H9 (cell line): ENCODE measurements around the gene LRRK1. TPM values are rescaled to one million over a fixed set of nuclear protein-coding genes. Genes with fewer than 3 reads are reported as not detected.

Experiments
- DNase-seq: peaks from one replicate; pipeline ENCODE4 v3.0.0-alpha.2; 2017
- H2AFZ ChIP-seq: one replicate; pipeline ENCODE4 v1.6.1; 2013; ENCODE audit warnings: mild to moderate bottlenecking, low read length, control low read depth, moderate library complexity
- H2AK5ac ChIP-seq: 2 replicates; pipeline ENCODE4 v1.6.1; 2013; ENCODE audit warnings: low read length, control low read depth, mixed read lengths; ENCODE audit not compliant: insufficient read length
- H2BK120ac ChIP-seq: one replicate; pipeline ENCODE4 v1.6.1; 2013; ENCODE audit warnings: low read depth, mild to moderate bottlenecking, low read length, control low read depth, inconsistent platforms; ENCODE audit not compliant: poor library complexity, severe bottlenecking
- H2BK12ac ChIP-seq: 2 replicates; pipeline ENCODE4 v1.6.1; 2013; ENCODE audit warnings: low read length, control low read depth, mixed read lengths, low read depth; ENCODE audit not compliant: insufficient read length
- H2BK15ac ChIP-seq: 2 replicates; pipeline ENCODE4 v1.6.1; 2013; ENCODE audit warnings: low read depth, low read length, control low read depth
- H2BK20ac ChIP-seq: one replicate; pipeline ENCODE4 v1.6.1; 2013; ENCODE audit warnings: low read depth, mild to moderate bottlenecking, low read length, control low read depth, inconsistent platforms; ENCODE audit not compliant: poor library complexity, severe bottlenecking
- H2BK5ac ChIP-seq: 2 replicates; pipeline ENCODE4 v1.6.1; 2013; ENCODE audit warnings: low read length, control low read depth, mixed read lengths; ENCODE audit not compliant: insufficient read length
- H3K14ac ChIP-seq: 2 replicates; pipeline ENCODE4 v1.6.1; 2013; ENCODE audit warnings: low read length, control low read depth; ENCODE audit not compliant: insufficient read depth
- H3K18ac ChIP-seq: 2 replicates; pipeline ENCODE4 v1.6.1; 2013; ENCODE audit warnings: low read depth, mild to moderate bottlenecking, mixed read lengths, low read length, control low read depth; ENCODE audit not compliant: insufficient read length
- H3K23ac ChIP-seq: 2 replicates; pipeline ENCODE4 v1.6.1; 2013; ENCODE audit warnings: low read length, control low read depth, mixed read lengths, low read depth; ENCODE audit not compliant: insufficient read length
- H3K23me2 ChIP-seq: 2 replicates; pipeline ENCODE4 v1.6.1; 2013; ENCODE audit warnings: low read depth, mild to moderate bottlenecking, mixed read lengths, low read length, control low read depth; ENCODE audit not compliant: insufficient read length, poor library complexity, severe bottlenecking
- H3K27ac ChIP-seq: 2 replicates; pipeline ENCODE4 v1.5.1; 2013; ENCODE audit warnings: low read length, control low read depth, mixed read lengths, low read depth; ENCODE audit not compliant: insufficient read length
- H3K27me3 ChIP-seq: 2 replicates; pipeline ENCODE4 v1.6.1; 2013; ENCODE audit warnings: low read length, control low read depth, inconsistent platforms; ENCODE audit not compliant: insufficient read depth
- H3K4ac ChIP-seq: 2 replicates; pipeline ENCODE4 v1.6.1; 2013; ENCODE audit warnings: low read depth, mild to moderate bottlenecking, control low read depth, inconsistent platforms, low read length, moderate library complexity
- H3K4me1 ChIP-seq: 2 replicates; pipeline ENCODE4 v1.6.1; 2013; ENCODE audit warnings: low read length, control low read depth, inconsistent platforms; ENCODE audit not compliant: insufficient read depth
- H3K4me2 ChIP-seq: 2 replicates; pipeline ENCODE4 v1.6.1; 2013; ENCODE audit warnings: low read length, control low read depth, mixed read lengths; ENCODE audit not compliant: insufficient read length, insufficient read depth
- H3K56ac ChIP-seq: 2 replicates; pipeline ENCODE4 v1.6.1; 2013; ENCODE audit warnings: low read depth, mild to moderate bottlenecking, mixed read lengths, low read length, control low read depth; ENCODE audit not compliant: insufficient read length
- H3K79me1 ChIP-seq: 2 replicates; pipeline ENCODE4 v1.6.1; 2013; ENCODE audit warnings: low read depth, mild to moderate bottlenecking, moderate library complexity, low read length, control low read depth, inconsistent platforms; ENCODE audit not compliant: insufficient read depth, poor library complexity, severe bottlenecking
- H3K79me2 ChIP-seq: 2 replicates; pipeline ENCODE4 v1.6.1; 2013; ENCODE audit warnings: low read length, control low read depth, inconsistent platforms; ENCODE audit not compliant: insufficient read depth
- H3K9ac ChIP-seq: 2 replicates; pipeline ENCODE4 v1.6.1; 2013; ENCODE audit warnings: low read length, control low read depth, mixed read lengths; ENCODE audit not compliant: insufficient read length; ENCODE audit errors: extremely low read depth
- H3K9me3 ChIP-seq: one replicate; pipeline ENCODE4 v1.6.1; 2013; ENCODE audit warnings: low read depth, low read length, inconsistent platforms; ENCODE audit not compliant: control insufficient read depth
- H3T11ph ChIP-seq: one replicate; pipeline ENCODE4 v1.6.1; 2013; ENCODE audit warnings: mild to moderate bottlenecking, low read length, control low read depth, inconsistent platforms
- H4K20me1 ChIP-seq: one replicate; pipeline ENCODE4 v1.6.1; 2013; ENCODE audit not compliant: control insufficient read depth, insufficient read length, insufficient read depth
- H4K5ac ChIP-seq: 2 replicates; pipeline ENCODE4 v1.6.1; 2013; ENCODE audit warnings: low read depth, mild to moderate bottlenecking, mixed read lengths, low read length, control low read depth; ENCODE audit not compliant: insufficient read length
- H4K8ac ChIP-seq: replicated peaks from 2 replicates; pipeline ENCODE4 v1.6.1; 2013; ENCODE audit warnings: low read length, control low read depth, mixed read lengths, low read depth; ENCODE audit not compliant: insufficient read length
- H4K91ac ChIP-seq: 2 replicates; pipeline ENCODE4 v1.6.1; 2013; ENCODE audit warnings: low read depth, mild to moderate bottlenecking, moderate library complexity, mixed read lengths, low read length, control low read depth; ENCODE audit not compliant: insufficient read length
- H3K27ac Mint-ChIP-seq, 3 experiments: 2 replicates in 2 of 3; 3 replicates in 1 of 3; pipeline ENCODE4 v1.8.0; 2020 to 2021; ENCODE audit warnings: mixed read lengths in 3 of 3, mild to moderate bottlenecking in 1 of 3, moderate library complexity in 1 of 3
- H3K27me3 Mint-ChIP-seq: 2 replicates; pipeline ENCODE4 v1.8.0; 2021; ENCODE audit warnings: low read depth, mild to moderate bottlenecking, moderate library complexity, mixed read lengths
- H3K36me3 Mint-ChIP-seq, 3 experiments: 2 replicates in 2 of 3; 3 replicates in 1 of 3; pipeline ENCODE4 v1.8.0; 2020 to 2021; ENCODE audit warnings: low read depth in 3 of 3, mixed read lengths in 3 of 3; ENCODE audit not compliant: insufficient read depth in 1 of 3
- H3K4me1 Mint-ChIP-seq, 2 experiments: 2 replicates each; pipeline ENCODE4 v1.8.0; 2020; ENCODE audit warnings: mixed read lengths in 2 of 2
- H3K4me3 Mint-ChIP-seq, 2 experiments: 2 replicates in 1 of 2; 3 replicates in 1 of 2; pipeline ENCODE4 v1.8.0; 2020 to 2021; ENCODE audit warnings: mild to moderate bottlenecking in 2 of 2, mixed read lengths in 2 of 2, moderate library complexity in 1 of 2
- H3K9me3 Mint-ChIP-seq, 2 experiments: 2 replicates in 1 of 2; 3 replicates in 1 of 2; pipeline ENCODE4 v1.8.0; 2020; ENCODE audit warnings: mild to moderate bottlenecking in 2 of 2, mixed read lengths in 2 of 2, moderate library complexity in 1 of 2
- CTCF ChIP-seq: fragments of 200-600 bp; sonication (generic); conservative IDR thresholded peaks from 3 replicates; pipeline ENCODE4 v1.8.0; 2021; ENCODE audit warnings: antibody characterized with exemption, mild to moderate bottlenecking
- WGBS: extraction: QIAGEN DNeasy Blood & Tissue Kit; methylation state at CpG from one replicate; pipeline ENCODE4 v1.1.7; 2013; ENCODE audit warnings: missing lambda C conversion rate, low lambda C conversion rate, mixed read lengths; ENCODE audit not compliant: insufficient read length; ENCODE audit errors: extremely low coverage; 5-methylcytosine and 5-hydroxymethylcytosine counted together
- total RNA-seq: library from RNA; stranded (reverse); gene quantifications from 2 replicates; pipeline ENCODE4 v1.2.1, GENCODE V29; 2021

Gene LRRK1
- total RNA-seq, 1 experiment from 2014 or later, result 4.0 TPM

GRCh38 chr15:100901296-100901695, 17.9 kb upstream of the LRRK1 start:
- Histone ChIP-seq H4K8ac (no peak overlapping the region), H4K5ac (no peak overlapping the region), H2BK15ac (no peak overlapping the region), H3K79me1 (no peaks in the 10 kb centered on the region), H2AFZ (no peak overlapping the region), H3K56ac (no peak overlapping the region), H3K9me3 (no peaks in the 10 kb centered on the region), H3K4ac (no peak overlapping the region), H2BK20ac (no peak overlapping the region), H3K79me2 (no peaks in the 10 kb centered on the region), H3T11ph (no peak overlapping the region), H2BK5ac (no peak overlapping the region), H3K18ac (no peak overlapping the region), H2AK5ac (no peak overlapping the region), H3K27ac (no peak overlapping the region), H2BK120ac (no peak overlapping the region), H3K9ac (no peak overlapping the region), H3K14ac (no peak overlapping the region), H3K4me2 (no peak overlapping the region), H2BK12ac (no peak overlapping the region), H3K4me1 (no peaks in the 10 kb centered on the region), H4K20me1 (no peaks in the 10 kb centered on the region), H3K23me2 (no peaks in the 10 kb centered on the region), H3K23ac (no peak overlapping the region), H3K27me3 (no peaks in the 10 kb centered on the region), H4K91ac (no peak overlapping the region)
- H3K4me1 Mint-ChIP-seq, result peaks cover 7 to 17% of the 10 kb centered on the region in 2 experiments
- WGBS, result no CpG with 5 or more reads among the region's 3 CpGs
- no peak for TF ChIP-seq CTCF
- no peak overlapping the region for H3K4me3 Mint-ChIP-seq
- H3K9me3 Mint-ChIP-seq, result no peaks in the 10 kb centered on the region
- H3K27me3 Mint-ChIP-seq, result no peaks in the 10 kb centered on the region; the same call in 1 of the 2 replicates
- peaks cover 0 to 34% (median 4%) of the 10 kb centered on the region in 3 experiments; a peak in 3 of 7 replicates for H3K36me3 Mint-ChIP-seq
- no peak overlapping the region for H3K27ac Mint-ChIP-seq
- no peak for DNase-seq
